Endothelial cell of umbilical vein (primary cell): ENCODE data around the gene GSTK1.
"Not testable (repeated sequence)": the region's sequence is repeated elsewhere in the genome, so short reads cannot be mapped to it uniquely, and the experiment has no call there.

Experiments
- CTCF ChIP-seq, 2 donors: IDR thresholded peaks; 1 replicate in 1 of 2; 2 replicates in 1 of 2; pipeline ENCODE4 v1.5.1; 2011; ENCODE audit warnings: low read length in 2 of 2, mild to moderate bottlenecking in 2 of 2, moderate library complexity in 2 of 2, control low read depth in 1 of 2, inconsistent platforms in 1 of 2, low read depth in 1 of 2; ENCODE audit not compliant: insufficient read depth in 1 of 2; ENCODE audit errors: extremely low read depth in 1 of 2
- EZH2 ChIP-seq: IDR thresholded peaks from 2 replicates; pipeline ENCODE4 v1.6.1; 2012; ENCODE audit warnings: borderline replicate concordance, low read depth, mild to moderate bottlenecking, moderate library complexity, low read length, inconsistent platforms; ENCODE audit not compliant: severe bottlenecking
- JUN ChIP-seq: IDR thresholded peaks from 2 replicates; pipeline ENCODE4 v1.6.1; 2011; ENCODE audit warnings: borderline replicate concordance, low read depth; ENCODE audit not compliant: insufficient read length, insufficient read depth
- POLR2A ChIP-seq: IDR thresholded peaks from 2 replicates; pipeline ENCODE4 v1.6.1; 2012; ENCODE audit warnings: low read depth, mild to moderate bottlenecking, control low read depth, low read length
- POLR2AphosphoS5 ChIP-seq: IDR thresholded peaks from 2 replicates; pipeline ENCODE4 v1.6.1; 2012; ENCODE audit warnings: low read depth, mild to moderate bottlenecking, control low read depth, low read length, moderate library complexity; ENCODE audit not compliant: insufficient read depth

- not testable (repeated sequence) for TF ChIP-seq CTCF (IDR thresholded peaks at IDR 0.05; ENCODE audit: extremely low read depth in 1 of 2, insufficient read depth in 1 of 2, low read depth in 1 of 2, low read length in 2 of 2); POLR2AphosphoS5; POLR2A; JUN; EZH2
Observed at GRCh38 chr7:143213478-143213877, 49.8 kb upstream of the GSTK1 start.
